Esophagus muscularis mucosa (tissue), 4 donors: ENCODE results near the gene HIGD1A.

Source experiments
- EP300 ChIP-seq: sonication (generic); formaldehyde crosslinking; IDR thresholded peaks from one replicate; pipeline ENCODE4 v1.6.1; 2017; ENCODE audit warnings: antibody characterized with exemption
- POLR2A ChIP-seq: fragments of 450-650 bp; IDR thresholded peaks from one replicate; pipeline ENCODE4 v1.6.1; 2017; ENCODE audit warnings: antibody characterized with exemption, moderate library complexity, mild to moderate bottlenecking, low read depth
- TF ChIP-seq, protein P1 (sequence below), 3 experiments: fragments of 200-600 bp in 2 of 3; fragments of 450-650 bp in 1 of 3; sonication (generic) in 2 of 3; IDR thresholded peaks; one replicate each; pipeline ENCODE4 v1.5.1; 2017 to 2019; ENCODE audit warnings: antibody characterized with exemption in 3 of 3, mild to moderate bottlenecking in 2 of 3, moderate library complexity in 1 of 3

DNA sequence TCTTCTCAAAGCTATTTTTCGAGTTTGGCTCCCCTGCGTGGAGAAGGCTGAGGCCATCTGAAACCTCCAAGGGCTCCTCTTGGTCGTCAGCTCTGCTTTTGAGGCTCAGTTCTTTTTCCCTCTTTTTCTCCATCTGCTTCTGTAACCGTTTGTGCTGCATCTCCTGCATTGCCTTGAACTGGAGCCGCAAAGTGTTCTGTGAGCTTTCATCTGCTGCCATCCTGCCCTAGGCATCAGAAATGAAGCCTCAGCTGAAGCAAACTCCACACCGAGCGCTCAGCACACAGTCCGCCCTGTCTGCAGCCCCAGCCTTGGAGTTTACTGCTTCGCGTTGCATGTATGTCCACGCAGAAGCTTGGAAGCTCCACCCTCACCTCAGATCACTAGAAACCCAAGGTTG, 46.2 kb downstream of the HIGD1A start:
- TF ChIP-seq, protein P1, sequence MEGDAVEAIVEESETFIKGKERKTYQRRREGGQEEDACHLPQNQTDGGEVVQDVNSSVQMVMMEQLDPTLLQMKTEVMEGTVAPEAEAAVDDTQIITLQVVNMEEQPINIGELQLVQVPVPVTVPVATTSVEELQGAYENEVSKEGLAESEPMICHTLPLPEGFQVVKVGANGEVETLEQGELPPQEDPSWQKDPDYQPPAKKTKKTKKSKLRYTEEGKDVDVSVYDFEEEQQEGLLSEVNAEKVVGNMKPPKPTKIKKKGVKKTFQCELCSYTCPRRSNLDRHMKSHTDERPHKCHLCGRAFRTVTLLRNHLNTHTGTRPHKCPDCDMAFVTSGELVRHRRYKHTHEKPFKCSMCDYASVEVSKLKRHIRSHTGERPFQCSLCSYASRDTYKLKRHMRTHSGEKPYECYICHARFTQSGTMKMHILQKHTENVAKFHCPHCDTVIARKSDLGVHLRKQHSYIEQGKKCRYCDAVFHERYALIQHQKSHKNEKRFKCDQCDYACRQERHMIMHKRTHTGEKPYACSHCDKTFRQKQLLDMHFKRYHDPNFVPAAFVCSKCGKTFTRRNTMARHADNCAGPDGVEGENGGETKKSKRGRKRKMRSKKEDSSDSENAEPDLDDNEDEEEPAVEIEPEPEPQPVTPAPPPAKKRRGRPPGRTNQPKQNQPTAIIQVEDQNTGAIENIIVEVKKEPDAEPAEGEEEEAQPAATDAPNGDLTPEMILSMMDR (IDR thresholded peaks at IDR 0.05): no peak
- TF ChIP-seq POLR2A (no peak), EP300 (no peak)
